NCI-H146 treated with DMSO at 0.1 percent for 48 hours (cell line): ENCODE data around the gene PREB.

ENCODE experiments used
- DNase-seq: peaks from one replicate; lab custom pipeline; 2025; ENCODE audit not compliant: unreplicated experiment; lab: John Stamatoyannopoulos, UW

PREB gene

GRCh38 chr2:27083410-27084296, 50.8 kb downstream of the PREB start:
- DNase-seq, result no peak

GRCh38 chr2:27082773-27083409, 51.5 kb downstream of the PREB start:
- DNase-seq, result no peak

DNA sequence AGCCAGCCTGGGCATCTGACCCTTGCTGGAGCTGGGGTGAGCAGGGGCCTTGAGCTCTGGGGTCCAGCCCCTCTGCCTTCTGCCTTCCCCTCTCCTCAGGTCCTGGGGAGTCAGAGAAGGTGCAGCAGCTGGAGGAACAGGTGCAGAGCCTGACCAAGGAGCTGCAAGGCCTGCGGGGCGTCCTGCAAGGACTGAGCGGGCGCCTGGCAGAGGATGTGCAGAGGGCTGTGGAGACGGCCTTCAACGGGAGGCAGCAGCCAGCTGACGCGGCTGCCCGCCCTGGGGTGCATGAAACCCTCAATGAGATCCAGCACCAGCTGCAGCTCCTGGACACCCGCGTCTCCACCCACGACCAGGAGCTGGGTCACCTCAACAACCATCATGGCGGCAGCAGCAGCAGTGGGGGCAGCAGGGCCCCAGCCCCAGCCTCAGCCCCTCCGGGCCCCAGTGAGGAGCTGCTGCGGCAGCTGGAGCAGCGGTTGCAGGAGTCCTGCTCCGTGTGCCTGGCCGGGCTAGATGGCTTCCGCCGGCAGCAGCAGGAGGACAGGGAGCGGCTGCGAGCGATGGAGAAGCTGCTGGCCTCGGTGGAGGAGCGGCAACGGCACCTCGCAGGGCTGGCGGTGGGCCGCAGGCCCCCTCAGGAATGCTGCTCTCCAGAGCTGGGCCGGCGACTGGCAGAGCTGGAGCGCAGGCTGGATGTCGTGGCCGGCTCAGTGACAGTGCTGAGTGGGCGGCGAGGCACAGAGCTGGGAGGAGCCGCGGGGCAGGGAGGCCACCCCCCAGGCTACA, 52.3 kb downstream of the PREB start:
- DNase-seq, result no peak
